ENCODE results near the gene BIRC6.

GRCh38 chr2:32641180-32641579, 284.4 kb downstream of the BIRC6 start:
- TF ChIP-seq CTCF (IDR thresholded peaks at IDR 0.05) (no peak), POLR2A (IDR thresholded peaks at IDR 0.05; ENCODE audit: low read length) (no peak), REST (IDR thresholded peaks at IDR 0.05) (no peak), PBX3 (IDR thresholded peaks at IDR 0.05) (no peak), RNF2 (IDR thresholded peaks at IDR 0.05; ENCODE audit: borderline replicate concordance, low read depth) (no peak), CBX2 (IDR thresholded peaks at IDR 0.05; ENCODE audit: borderline replicate concordance, low read depth) (no peak), RAD21 (conservative IDR thresholded peaks at IDR 0.05 in 1 of 2, IDR thresholded peaks at IDR 0.05 in 1 of 2) (no peak), RARB (CRISPR knock-in tag; IDR thresholded peaks at IDR 0.05) (no peak), BHLHE40 (IDR thresholded peaks at IDR 0.05; ENCODE audit: low read depth, low read length) (no peak), NR3C1 (IDR thresholded peaks at IDR 0.05) (no peak), MYC (IDR thresholded peaks at IDR 0.05; ENCODE audit: borderline replicate concordance, low read length) (no peak)
